GM18907 (cell line): ENCODE results near the gene MRPS23.

Source experiments
- ATAC-seq: cut with Tn5 transposase; IDR thresholded peaks from one replicate; pipeline ENCODE4 v1.9.1; 2021; ENCODE audit warnings: mild to moderate bottlenecking, moderate library complexity; ENCODE audit not compliant: unreplicated experiment

Gene MRPS23

GRCh38 chr17:57803021-57803420 is 46.8 kb downstream of the MRPS23 start:
- ATAC-seq = no peak

DNA sequence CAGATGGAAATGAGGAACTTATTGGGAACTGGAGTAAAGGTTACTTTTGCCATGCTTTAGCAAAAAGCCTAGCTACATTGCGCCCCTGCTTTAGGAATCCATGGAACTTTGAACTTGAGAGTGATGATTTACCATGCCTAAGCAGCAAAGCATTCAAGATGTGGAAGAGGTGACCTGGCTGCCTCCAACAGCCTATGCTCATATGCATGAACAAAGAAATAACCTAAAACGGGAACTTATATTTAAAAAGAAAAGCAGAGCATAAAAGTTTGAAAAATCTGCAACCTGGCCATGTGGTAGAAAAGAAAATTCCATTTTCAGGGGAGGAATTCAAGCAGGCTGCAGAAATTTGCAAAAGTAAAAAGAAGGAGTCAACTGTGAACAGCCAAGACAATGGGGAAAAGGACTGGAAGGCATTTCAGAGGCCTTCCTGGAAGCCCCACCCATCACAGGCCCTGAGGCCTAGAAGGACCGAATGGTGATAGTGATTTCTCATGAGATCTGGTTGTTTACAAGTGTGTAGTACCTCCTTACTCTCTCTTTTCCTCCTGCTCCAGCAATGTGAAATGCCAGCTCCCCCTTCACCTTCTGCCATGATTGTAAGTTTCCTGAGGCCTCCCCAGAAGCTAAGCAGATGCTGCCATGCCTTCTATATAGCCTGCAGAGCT is 48.7 kb downstream of the MRPS23 start:
- ATAC-seq = no peak

DNA sequence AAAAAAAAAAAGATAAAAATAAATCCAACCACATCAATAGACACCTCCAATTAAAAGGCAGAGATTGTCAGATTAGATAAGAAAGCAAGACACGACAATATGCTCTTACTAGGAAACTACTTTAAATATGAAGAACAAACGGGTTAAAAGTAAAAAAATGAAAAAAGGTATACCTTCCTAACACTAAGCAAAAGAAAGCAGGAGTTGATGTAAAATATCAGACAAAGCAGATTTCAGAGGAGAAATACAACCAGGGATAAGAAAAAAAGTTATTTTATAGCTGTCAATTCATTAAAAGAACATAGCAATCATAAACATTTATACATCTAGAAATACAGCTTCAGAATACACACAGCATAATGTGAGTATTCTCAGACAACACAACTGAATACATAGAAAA is 55.0 kb downstream of the MRPS23 start:
- ATAC-seq = no peak

- no peak for ATAC-seq
These were observed 61.1 kb downstream of the MRPS23 start for GRCh38 chr17:57788725-57789124.

DNA sequence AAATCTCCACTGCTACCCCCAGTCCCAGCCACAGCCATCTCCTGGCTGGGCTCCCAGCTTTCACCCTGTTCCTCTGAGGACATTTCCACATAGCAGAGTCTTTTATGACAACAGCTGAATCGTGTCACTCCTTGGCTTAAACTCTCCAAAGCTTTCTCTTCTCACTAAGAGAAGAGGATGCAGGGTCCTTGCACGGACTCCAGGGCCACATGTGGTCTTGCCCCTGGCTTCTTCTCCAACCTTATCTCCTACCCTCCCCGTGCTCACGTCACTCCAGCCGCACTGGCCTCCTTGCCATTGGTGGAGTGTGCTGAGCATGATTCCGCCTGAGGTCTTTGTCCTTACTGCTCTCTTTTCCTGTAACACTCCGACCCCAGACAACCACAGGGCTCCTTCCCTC is 64.8 kb downstream of the MRPS23 start:
- ATAC-seq = no peak
